GM15510 (cell line): ENCODE results near the gene ANKRD44.

Experiments
- POLR2A ChIP-seq: IDR thresholded peaks from 3 replicates; pipeline ENCODE4 v1.6.1; 2011; ENCODE audit warnings: borderline replicate concordance; ENCODE audit not compliant: insufficient read length; ENCODE audit errors: extremely low read depth

The ANKRD44 gene

GRCh38 chr2:197310271-197310985 is at the start of gene ANKRD44:
ANKRD44 (minus strand) TSS chr2:197310780; CDS start chr2:197310604, 176 bp downstream.
- TF ChIP-seq POLR2A, result peak; percentile 47

- no peak for TF ChIP-seq POLR2A
Measured at GRCh38 chr2:197359859-197360258, 49.3 kb upstream of the ANKRD44 start.

GRCh38 chr2:197358931-197359330 is 48.4 kb upstream of the ANKRD44 start:
- no peak for TF ChIP-seq POLR2A

- TF ChIP-seq POLR2A, result no peak
Measured at GRCh38 chr2:197357986-197358385, 47.4 kb upstream of the ANKRD44 start.

GRCh38 chr2:197356136-197356535 is 45.6 kb upstream of the ANKRD44 start:
- TF ChIP-seq POLR2A, result no peak

GRCh38 chr2:197354169-197354558 is 43.6 kb upstream of the ANKRD44 start:
- TF ChIP-seq POLR2A, result no peak

GRCh38 chr2:197353393-197354168 is 43.0 kb upstream of the ANKRD44 start:
- TF ChIP-seq POLR2A, result no peak

- TF ChIP-seq POLR2A, result no peak
Measured at GRCh38 chr2:197349699-197350098, 39.1 kb upstream of the ANKRD44 start.

GRCh38 chr2:197348721-197349360 is 38.3 kb upstream of the ANKRD44 start:
- no peak for TF ChIP-seq POLR2A

GRCh38 chr2:197345846-197346370 is 35.3 kb upstream of the ANKRD44 start:
- no peak for TF ChIP-seq POLR2A

- no peak for TF ChIP-seq POLR2A
Measured at GRCh38 chr2:197340591-197340990, 30.0 kb upstream of the ANKRD44 start.

- TF ChIP-seq POLR2A, result no peak
Measured at GRCh38 chr2:197339496-197340220, 29.1 kb upstream of the ANKRD44 start.

- TF ChIP-seq POLR2A, result no peak
Measured at GRCh38 chr2:197339016-197339415, 28.4 kb upstream of the ANKRD44 start.

GRCh38 chr2:197332641-197333040 is 22.1 kb upstream of the ANKRD44 start:
- no peak for TF ChIP-seq POLR2A
